HL-60 (cell line): ENCODE data around the gene ZNF649.

Source experiments
- CTCF ChIP-seq: IDR thresholded peaks from one replicate; pipeline ENCODE4 v1.5.1; 2011; ENCODE audit warnings: low read length, control low read depth, inconsistent platforms; ENCODE audit not compliant: insufficient read depth
- GABPA ChIP-seq: IDR thresholded peaks from 2 replicates; pipeline ENCODE4 v1.6.1; 2012; ENCODE audit warnings: low read depth
- POLR2AphosphoS5 ChIP-seq: IDR thresholded peaks from 2 replicates; pipeline ENCODE4 v1.6.1; 2012; ENCODE audit warnings: low read depth
- REST ChIP-seq: IDR thresholded peaks from 2 replicates; pipeline ENCODE4 v1.6.1; 2012; ENCODE audit warnings: low read depth; ENCODE audit not compliant: insufficient replicate concordance
- SPI1 ChIP-seq: IDR thresholded peaks from 2 replicates; pipeline ENCODE4 v1.6.1; 2012; ENCODE audit warnings: low read depth, mild to moderate bottlenecking, borderline replicate concordance

- TF ChIP-seq CTCF (no peak), SPI1 (no peak), GABPA (no peak), POLR2AphosphoS5 (no peak), REST (no peak)
Measured at GRCh38 chr19:51916167-51916566, 11.3 kb upstream of the ZNF649 start.
